Measurements from ENCODE around the gene LIF.
A peak's percentile ranks its signal among the peaks of the same experiment; 100 is the strongest.

LIF gene

GRCh38 chr22:30284172-30284571, 37.6 kb upstream of the LIF start:
- DNase-seq: no peak

GRCh38 chr22:30283342-30283741, 36.8 kb upstream of the LIF start:
- DNase-seq: no peak

- no peak for DNase-seq
Observed at GRCh38 chr22:30282616-30283046, 36.1 kb upstream of the LIF start.

GRCh38 chr22:30280505-30280904, 33.9 kb upstream of the LIF start:
- no peak for DNase-seq

- no peak for DNase-seq
Observed at GRCh38 chr22:30279932-30280331, 33.4 kb upstream of the LIF start.

- no peak for DNase-seq
Observed at GRCh38 chr22:30279046-30279788, 32.7 kb upstream of the LIF start.

- no peak for DNase-seq
Observed at GRCh38 chr22:30277547-30278344, 31.2 kb upstream of the LIF start.

GRCh38 chr22:30276039-30276438, 29.5 kb upstream of the LIF start:
- no peak for DNase-seq

GRCh38 chr22:30275625-30276024, 29.1 kb upstream of the LIF start:
- peak; percentile 47 for DNase-seq

GRCh38 chr22:30274437-30274812, 27.9 kb upstream of the LIF start:
- no peak for DNase-seq

GRCh38 chr22:30273711-30274436, 27.3 kb upstream of the LIF start:
- DNase-seq: no peak

- DNase-seq: no peak
Observed at GRCh38 chr22:30272781-30273601, 26.4 kb upstream of the LIF start.

- peak; percentile 33 for DNase-seq
Observed at GRCh38 chr22:30270832-30271231, 24.3 kb upstream of the LIF start.

- DNase-seq: no peak
Observed at GRCh38 chr22:30268331-30268730, 21.8 kb upstream of the LIF start.

GRCh38 chr22:30267382-30268302, 21.1 kb upstream of the LIF start:
- peak; percentile 41 for DNase-seq

- DNase-seq: peak; percentile 63
Observed at GRCh38 chr22:30266445-30267381, 20.2 kb upstream of the LIF start, which contains the start of gene OSM. Gene OSM, minus strand, starts transcription at chr22:30266851. Its CDS starts 52 bp downstream, at chr22:30266799.

- peak; percentile 76 for DNase-seq
Observed at GRCh38 chr22:30265823-30266444, 19.4 kb upstream of the LIF start.

GRCh38 chr22:30265131-30265720, 18.7 kb upstream of the LIF start:
- DNase-seq: no peak

GRCh38 chr22:30263883-30264282, 17.3 kb upstream of the LIF start:
- no peak for DNase-seq
